HEK293T (cell line): ENCODE results near the gene KIRREL3.

ENCODE experiments used
- CTCF ChIA-PET: fragments of 350-600 bp; formaldehyde crosslinking; extraction: SDS; loops from one replicate; lab custom pipeline; 2021; ENCODE audit warnings: antibody characterized with exemption, inconsistent platforms; lab: Yijun Ruan, JAX
- POLR2A ChIA-PET: fragments of 350-600 bp; formaldehyde crosslinking; extraction: SDS; loops from one replicate; lab custom pipeline; 2020; ENCODE audit warnings: antibody characterized with exemption, inconsistent platforms; lab: Yijun Ruan, JAX
- DNase-seq: peaks from one replicate; pipeline ENCODE4 v3.0.0; 2012; ENCODE audit warnings: mixed read lengths; ENCODE audit errors: extremely low spot score
- ARNT ChIP-seq: fragments of 450-650 bp; IDR thresholded peaks from 2 replicates; pipeline ENCODE4 v1.6.1; 2017; ENCODE audit warnings: mild to moderate bottlenecking
- BHLHE40 ChIP-seq: fragments of 450-650 bp; IDR thresholded peaks from 2 replicates; pipeline ENCODE4 v1.6.1; 2016; ENCODE audit warnings: mild to moderate bottlenecking, moderate library complexity, borderline replicate concordance
- CTBP1 ChIP-seq: fragments of 450-650 bp; IDR thresholded peaks from 2 replicates; pipeline ENCODE4 v1.6.1; 2016; ENCODE audit warnings: borderline replicate concordance
- ELF4 ChIP-seq: fragments of 450-650 bp; IDR thresholded peaks from 2 replicates; pipeline ENCODE4 v1.6.1; 2017; ENCODE audit warnings: antibody characterized with exemption
- FOXA1 ChIP-seq: fragments of 450-650 bp; IDR thresholded peaks from 2 replicates; pipeline ENCODE4 v1.6.1; 2016; ENCODE audit warnings: mild to moderate bottlenecking
- FOXK2 ChIP-seq: fragments of 450-650 bp; IDR thresholded peaks from 2 replicates; pipeline ENCODE4 v1.6.1; 2016; ENCODE audit warnings: mild to moderate bottlenecking
- FOXM1 ChIP-seq: fragments of 450-650 bp; IDR thresholded peaks from 2 replicates; pipeline ENCODE4 v1.6.1; 2017; ENCODE audit warnings: mild to moderate bottlenecking, borderline replicate concordance
- HDGF ChIP-seq: fragments of 450-650 bp; IDR thresholded peaks from 2 replicates; pipeline ENCODE4 v1.6.1; 2017; ENCODE audit warnings: antibody characterized with exemption, borderline replicate concordance
- L3MBTL2 ChIP-seq: fragments of 450-650 bp; conservative IDR thresholded peaks from 2 replicates; pipeline ENCODE4 v1.6.1; 2016; ENCODE audit warnings: mild to moderate bottlenecking
- LEF1 ChIP-seq: fragments of 450-650 bp; IDR thresholded peaks from 2 replicates; pipeline ENCODE4 v1.6.1; 2017; ENCODE audit warnings: mild to moderate bottlenecking, borderline replicate concordance
- NFRKB ChIP-seq: fragments of 450-650 bp; IDR thresholded peaks from 2 replicates; pipeline ENCODE4 v1.6.1; 2016; ENCODE audit warnings: mild to moderate bottlenecking, moderate library complexity
- SP1 ChIP-seq: fragments of 450-650 bp; IDR thresholded peaks from 2 replicates; pipeline ENCODE4 v1.6.1; 2017
- SUZ12 ChIP-seq: fragments of 450-650 bp; IDR thresholded peaks from 2 replicates; pipeline ENCODE4 v1.6.1; 2016; ENCODE audit warnings: mild to moderate bottlenecking
- TARDBP ChIP-seq: fragments of 450-650 bp; IDR thresholded peaks from 2 replicates; pipeline ENCODE4 v1.6.1; 2016
- ZNF384 ChIP-seq: fragments of 450-650 bp; IDR thresholded peaks from 2 replicates; pipeline ENCODE4 v1.6.1; 2016
- TF ChIP-seq, protein P1 (sequence below): fragments of 450-650 bp; IDR thresholded peaks from 2 replicates; pipeline ENCODE4 v1.6.1; 2016

Gene KIRREL3

DNA sequence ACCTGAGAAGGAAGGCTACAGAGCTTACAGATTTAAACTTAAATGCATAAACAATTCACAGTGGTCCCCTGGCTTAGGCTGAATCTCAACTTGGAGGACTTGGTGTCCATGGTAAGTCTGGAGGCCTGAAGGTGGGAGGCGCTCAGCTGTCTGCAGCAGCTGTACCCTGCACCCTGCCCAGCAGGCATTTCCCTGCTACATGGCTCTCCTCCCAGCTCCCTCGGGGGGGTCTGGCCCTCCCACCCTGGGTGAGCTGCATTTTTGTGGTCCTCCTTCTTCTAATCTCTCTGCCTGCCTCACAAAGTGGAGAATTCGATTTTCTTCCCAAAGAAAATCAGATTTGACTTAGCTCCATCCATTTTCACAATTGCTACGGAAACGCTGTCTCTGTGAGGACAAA lies 273.2 kb downstream of the KIRREL3 start:
- no peak for DNase-seq
- no peak for TF ChIP-seq SP1
- TF ChIP-seq ARNT, result no peak
- TF ChIP-seq CTBP1, result no peak
- no peak for TF ChIP-seq SUZ12
- TF ChIP-seq, protein P1, sequence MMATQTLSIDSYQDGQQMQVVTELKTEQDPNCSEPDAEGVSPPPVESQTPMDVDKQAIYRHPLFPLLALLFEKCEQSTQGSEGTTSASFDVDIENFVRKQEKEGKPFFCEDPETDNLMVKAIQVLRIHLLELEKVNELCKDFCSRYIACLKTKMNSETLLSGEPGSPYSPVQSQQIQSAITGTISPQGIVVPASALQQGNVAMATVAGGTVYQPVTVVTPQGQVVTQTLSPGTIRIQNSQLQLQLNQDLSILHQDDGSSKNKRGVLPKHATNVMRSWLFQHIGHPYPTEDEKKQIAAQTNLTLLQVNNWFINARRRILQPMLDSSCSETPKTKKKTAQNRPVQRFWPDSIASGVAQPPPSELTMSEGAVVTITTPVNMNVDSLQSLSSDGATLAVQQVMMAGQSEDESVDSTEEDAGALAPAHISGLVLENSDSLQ, result no peak
- TF ChIP-seq NFRKB, result no peak
- no peak for TF ChIP-seq TARDBP
- TF ChIP-seq L3MBTL2, result no peak
- no peak for TF ChIP-seq LEF1
- no peak for TF ChIP-seq FOXA1
- TF ChIP-seq FOXK2, result no peak
- TF ChIP-seq HDGF, result no peak
- no peak for TF ChIP-seq ZNF384
- no peak for TF ChIP-seq ELF4
- TF ChIP-seq FOXM1, result no peak
- no peak for TF ChIP-seq BHLHE40
- ChIA-PET CTCF (no interaction called here), POLR2A (no interaction called here)

DNA sequence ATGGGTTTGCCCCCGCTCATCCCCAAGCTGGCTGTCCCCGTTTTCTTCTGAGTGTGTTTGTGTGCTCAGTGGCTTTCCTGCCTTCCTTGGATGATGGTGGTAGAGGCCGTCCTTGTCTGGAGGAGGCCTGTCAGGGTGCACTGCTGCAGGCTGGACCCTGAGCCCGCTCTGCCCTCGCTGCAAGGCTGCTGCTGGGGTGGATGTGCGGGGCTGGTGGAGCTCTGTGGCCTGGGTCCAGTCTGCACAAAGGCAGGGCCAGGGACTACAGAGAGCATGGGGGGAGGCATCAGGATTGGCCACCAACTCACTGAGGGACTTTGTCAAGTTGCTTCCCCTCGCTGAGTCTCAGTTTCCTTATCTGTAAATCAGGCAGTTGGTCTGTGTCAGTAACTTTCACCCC lies 275.0 kb downstream of the KIRREL3 start:
- CTCF ChIA-PET, result interaction anchor here (0.5 kb wide), 1 partner anchor 175 kb away, joined by 3 read pairs; no protein-coding TSS in a partner anchor
- TF ChIP-seq LEF1, result no peak

DNA sequence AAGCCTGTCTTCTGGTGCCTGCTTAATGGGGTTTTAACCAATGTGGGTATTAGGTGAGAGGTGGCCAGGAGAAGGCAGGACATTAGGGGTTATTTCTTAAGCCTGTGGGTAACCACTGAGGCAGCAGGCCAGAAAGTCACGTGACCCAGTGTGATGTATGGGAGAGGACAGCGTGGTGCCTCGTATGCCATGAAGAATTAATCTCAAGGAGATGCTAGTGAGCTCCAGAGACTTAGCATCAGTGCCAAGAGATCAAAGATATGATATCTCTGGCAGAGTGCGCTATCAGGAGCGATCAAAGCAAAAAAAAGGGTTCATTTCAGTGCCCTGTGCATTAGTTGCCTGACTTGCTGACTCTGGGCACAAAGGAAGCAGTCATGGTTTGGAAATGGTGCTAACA lies 275.5 kb downstream of the KIRREL3 start:
- POLR2A ChIA-PET, result no interaction called here
- CTCF ChIA-PET, result no interaction called here
- DNase-seq, result no peak
- TF ChIP-seq ARNT (no peak), SP1 (no peak), LEF1 (no peak), BHLHE40 (no peak), TARDBP (no peak), ZNF384 (no peak), FOXK2 (no peak), FOXA1 (no peak), L3MBTL2 (no peak), FOXM1 (no peak), ELF4 (no peak), CTBP1 (no peak), HDGF (no peak), NFRKB (no peak), SUZ12 (no peak)
- TF ChIP-seq, protein P1, result no peak

More for the DNA sequence above, 275.0 kb downstream of the KIRREL3 start:
- POLR2A ChIA-PET, result no interaction called here
- no peak for DNase-seq

DNA sequence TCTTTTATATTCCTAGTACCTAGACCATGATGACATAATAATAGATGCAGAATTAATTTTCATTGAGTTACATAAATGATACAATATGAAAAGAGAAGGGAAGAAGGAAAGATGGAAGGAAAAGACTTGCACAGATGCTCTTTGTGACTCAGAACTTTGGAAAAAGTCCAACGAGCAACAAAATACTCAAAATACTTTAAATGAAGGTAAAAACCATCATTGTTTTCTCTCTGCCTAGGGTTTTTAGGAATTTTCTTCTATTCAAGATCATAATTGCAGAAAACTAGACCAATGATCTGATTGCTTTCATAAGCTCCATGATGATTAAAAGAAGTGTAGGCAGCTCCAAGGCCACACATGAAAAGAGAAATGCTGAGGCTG lies 276.9 kb downstream of the KIRREL3 start:
- DNase-seq, result no peak
- no peak for TF ChIP-seq FOXA1
- TF ChIP-seq ELF4, result no peak
- TF ChIP-seq FOXM1, result no peak
- TF ChIP-seq HDGF, result no peak
- TF ChIP-seq ARNT, result no peak
- no peak for TF ChIP-seq ZNF384
- no peak for TF ChIP-seq TARDBP
- no peak for TF ChIP-seq BHLHE40
- TF ChIP-seq CTBP1, result no peak
- no peak for TF ChIP-seq FOXK2
- TF ChIP-seq SP1, result no peak
- no peak for TF ChIP-seq L3MBTL2
- TF ChIP-seq, protein P1, result no peak
- TF ChIP-seq LEF1, result no peak
- no peak for TF ChIP-seq SUZ12
- POLR2A ChIA-PET, result no interaction called here

DNA sequence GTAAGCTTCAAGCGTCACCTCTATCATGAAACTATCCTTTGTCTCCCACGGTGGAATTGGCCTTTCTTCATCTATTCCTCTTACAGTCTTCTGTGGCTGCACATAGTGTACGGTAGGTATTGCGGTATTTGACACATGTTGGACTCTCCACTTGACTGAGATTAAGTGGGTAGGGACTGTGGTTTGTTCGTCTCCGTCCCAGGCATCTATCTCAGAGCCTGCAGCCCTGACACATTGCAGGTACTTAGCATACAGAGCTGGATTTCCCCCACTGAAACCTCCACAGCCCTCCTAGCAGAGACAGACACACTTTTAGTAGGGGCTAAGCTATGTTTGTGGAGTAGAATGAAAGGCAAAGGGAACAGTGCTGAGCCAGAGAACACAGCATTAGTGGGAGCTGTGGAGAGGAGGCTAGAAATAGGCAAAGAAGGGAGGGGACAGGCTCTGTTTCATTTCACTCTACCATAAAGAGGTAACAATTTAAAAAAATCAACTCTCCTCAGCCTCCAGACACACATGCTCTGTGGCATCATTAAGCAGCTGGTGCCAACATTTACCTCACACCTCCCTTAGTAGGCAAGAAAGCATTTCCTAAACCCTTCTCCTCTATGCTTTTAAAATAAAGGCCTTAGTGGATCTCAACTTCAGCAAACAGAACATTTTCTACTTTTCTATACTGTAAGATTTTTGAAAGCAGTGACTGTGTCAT lies 277.5 kb downstream of the KIRREL3 start:
- ChIA-PET CTCF (no interaction called here), POLR2A (no interaction called here)
- no peak for TF ChIP-seq CTBP1
- TF ChIP-seq L3MBTL2, result no peak
- TF ChIP-seq HDGF, result no peak
- no peak for TF ChIP-seq FOXM1
- no peak for TF ChIP-seq SUZ12
- no peak for TF ChIP-seq SP1
- TF ChIP-seq TARDBP, result no peak
- TF ChIP-seq, protein P1, result no peak
- no peak for TF ChIP-seq FOXA1
- DNase-seq, result no peak

More for the DNA sequence above, 276.9 kb downstream of the KIRREL3 start:
- CTCF ChIA-PET, result no interaction called here
